Measurements from ENCODE around the gene THSD7B. TPM values are rescaled to one million over a fixed set of nuclear protein-coding genes. Genes with fewer than 3 reads are reported as not detected.
A peak's percentile ranks its signal among the peaks of the same experiment; 100 is the strongest.

THSD7B gene
- total and polyA plus RNA-seq, 2 of the 8 experiments (the other 6 are each of a cell fraction or from before 2014, with no cell fraction given) = 0.60 to 2.9 TPM

DNA sequence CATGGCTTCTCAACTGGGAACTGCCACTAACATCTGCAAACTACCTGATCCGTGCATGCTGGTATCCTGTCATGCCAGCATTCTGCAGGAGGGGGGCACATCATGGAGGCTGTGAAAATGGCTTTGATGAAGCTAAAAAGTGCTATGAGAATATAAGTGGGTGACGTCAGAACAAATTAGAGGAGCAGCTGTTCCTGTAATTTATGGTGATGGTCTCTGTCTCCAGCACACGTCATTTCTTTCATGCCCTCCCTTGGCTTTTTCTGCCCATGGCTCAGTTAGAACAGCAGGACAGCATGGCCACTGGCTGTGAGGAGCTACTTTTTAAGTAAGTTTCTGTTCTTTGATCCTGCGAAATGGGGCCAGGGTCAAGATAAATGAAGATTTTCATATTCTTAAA is 466.3 kb downstream of the THSD7B start:
- TF ChIP-seq TEAD4 (IDR thresholded peaks at IDR 0.05; ENCODE audit: low read depth, low read length) (peak; percentile 46; the same call in 1 of the 2 replicates), YY1 (IDR thresholded peaks at IDR 0.05; ENCODE audit: low read depth, low read length) (no peak)
- Histone ChIP-seq H2BK20ac (ENCODE audit: low read length) (no peak overlapping the region), H3K23ac (ENCODE audit: insufficient read length) (no peak overlapping the region), H2AK5ac (ENCODE audit: low read depth, low read length) (no peak overlapping the region), H3K36me3 (ENCODE audit: control insufficient read depth in 2 of 4, insufficient read depth in 4 of 4, low read length in 3 of 4) (no peaks in the 10 kb centered on the region), H3K4ac (replicated peaks; ENCODE audit: insufficient read length, low read depth, low read length) (no peak overlapping the region), H3K23me2 (ENCODE audit: low read depth, low read length) (no peaks in the 10 kb centered on the region), H2BK120ac (replicated peaks; ENCODE audit: low read depth, low read length) (no peak overlapping the region), H3K79me2 (ENCODE audit: control insufficient read depth in 1 of 2, insufficient read depth in 2 of 2, low read length in 2 of 2) (no peaks in the 10 kb centered on the region), H3K27me3 (replicated peaks in 1 of 4; ENCODE audit: control insufficient read depth in 3 of 4, extremely low read depth in 1 of 4, insufficient read depth in 3 of 4, low read length in 3 of 4) (no peaks in the 10 kb centered on the region), H3K27ac (ENCODE audit: low read depth, low read length) (no peak overlapping the region), H3K14ac (ENCODE audit: insufficient read length) (no peak overlapping the region), H4K91ac (replicated peaks; ENCODE audit: insufficient read length, low read length) (no peak overlapping the region), H3K79me1 (ENCODE audit: low read depth, low read length) (no peaks in the 10 kb centered on the region), H3K56ac (replicated peaks; ENCODE audit: insufficient read length, low read depth, low read length) (no peak overlapping the region), H3K18ac (ENCODE audit: extremely low read depth, low read length) (no peak overlapping the region), H4K20me1 (replicated peaks in 1 of 2; ENCODE audit: control insufficient read depth in 1 of 2, insufficient read depth in 2 of 2, low read length in 2 of 2) (no peaks in the 10 kb centered on the region), H2BK12ac (ENCODE audit: low read depth, low read length) (no peak overlapping the region), H2AFZ (ENCODE audit: low read length) (no peak overlapping the region), H4K8ac (ENCODE audit: extremely low read depth, insufficient read depth, low read length) (no peak overlapping the region), H2BK5ac (ENCODE audit: low read depth, low read length) (no peak overlapping the region), H3K4me1 (replicated peaks in 1 of 4; ENCODE audit: control insufficient read depth in 3 of 4, insufficient read depth in 4 of 4, low read length in 3 of 4) (peaks cover 0 to 3% (median 0%) of the 10 kb centered on the region in 4 experiments; a peak in 2 of 7 replicates), H3K4me2 (ENCODE audit: insufficient read depth in 1 of 2, low read depth in 2 of 2, low read length in 2 of 2) (no peak overlapping the region), H4K5ac (ENCODE audit: insufficient read length, low read depth, low read length) (no peak overlapping the region), H3K4me3 (ENCODE audit: extremely low read depth in 1 of 4, insufficient read depth in 2 of 4, low read depth in 3 of 4, low read length in 4 of 4) (no peak overlapping the region), H2BK15ac (ENCODE audit: low read length) (no peak overlapping the region), H3K9ac (replicated peaks in 1 of 4; ENCODE audit: extremely low read depth in 1 of 4, low read depth in 3 of 4, low read length in 3 of 4) (no peak overlapping the region), H3K9me3 (ENCODE audit: insufficient read depth in 2 of 2, low read depth in 1 of 2, low read length in 1 of 2) (no peaks in the 10 kb centered on the region)
- FAIRE-seq (peak; percentile 42), DNase-seq (ENCODE audit: low read depth in 1 of 2, low spot score in 2 of 2) (no peak)
- CTCF ChIA-PET (ENCODE audit: partially characterized antibody) = interaction anchor here (1.2 kb wide), 1 partner anchor 299 kb away, joined by 3 read pairs; no protein-coding TSS in a partner anchor
- POLR2A ChIA-PET (ENCODE audit: partially characterized antibody) = no interaction called here
- WGBS, 2 experiments (ENCODE audit: extremely low coverage in 1 of 2, insufficient coverage in 1 of 2, insufficient read length in 1 of 2, insufficient replicate concordance in 2 of 2, low coverage in 1 of 2, low lambda C conversion rate in 2 of 2, missing lambda C conversion rate in 1 of 2) = 81% methylated on average over 4 of the region's 4 CpGs; no CpG with 5 or more reads in 1 of the 2 experiments
